Measurements from ENCODE around the gene KCNH3. TPM values are rescaled to one million over a fixed set of nuclear protein-coding genes. Genes with fewer than 3 reads are reported as not detected.

Gene KCNH3
- total and polyA plus RNA-seq, 2 experiments from 2014 or later: 0.21 to 0.52 TPM

DNA sequence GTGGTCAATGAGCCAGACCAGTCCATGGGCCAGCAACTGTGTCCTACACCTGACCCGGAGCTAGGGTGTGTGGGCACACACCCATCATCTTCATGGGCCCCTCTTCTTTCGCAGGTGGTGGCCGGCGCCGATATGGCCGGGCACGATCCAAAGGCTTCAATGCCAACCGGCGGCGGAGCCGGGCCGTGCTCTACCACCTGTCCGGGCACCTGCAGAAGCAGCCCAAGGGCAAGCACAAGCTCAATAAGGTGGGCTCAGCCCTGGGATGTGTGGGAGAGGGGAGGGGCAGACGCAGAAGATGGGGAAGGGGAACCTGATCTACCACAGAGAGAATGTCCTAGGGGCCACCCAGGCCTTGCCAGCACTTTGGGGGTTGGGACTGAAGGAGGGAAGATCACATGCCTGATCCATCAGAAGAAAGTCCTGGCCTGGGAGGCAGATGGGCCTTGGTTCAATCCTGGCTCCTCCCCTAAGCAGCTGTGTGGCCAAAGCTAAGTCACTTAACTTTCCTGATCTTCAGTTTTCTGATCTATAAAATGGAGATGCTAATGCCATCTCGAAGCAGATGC lies 3.8 kb downstream of the KCNH3 start (continued):
- TF ChIP-seq, protein P1, sequence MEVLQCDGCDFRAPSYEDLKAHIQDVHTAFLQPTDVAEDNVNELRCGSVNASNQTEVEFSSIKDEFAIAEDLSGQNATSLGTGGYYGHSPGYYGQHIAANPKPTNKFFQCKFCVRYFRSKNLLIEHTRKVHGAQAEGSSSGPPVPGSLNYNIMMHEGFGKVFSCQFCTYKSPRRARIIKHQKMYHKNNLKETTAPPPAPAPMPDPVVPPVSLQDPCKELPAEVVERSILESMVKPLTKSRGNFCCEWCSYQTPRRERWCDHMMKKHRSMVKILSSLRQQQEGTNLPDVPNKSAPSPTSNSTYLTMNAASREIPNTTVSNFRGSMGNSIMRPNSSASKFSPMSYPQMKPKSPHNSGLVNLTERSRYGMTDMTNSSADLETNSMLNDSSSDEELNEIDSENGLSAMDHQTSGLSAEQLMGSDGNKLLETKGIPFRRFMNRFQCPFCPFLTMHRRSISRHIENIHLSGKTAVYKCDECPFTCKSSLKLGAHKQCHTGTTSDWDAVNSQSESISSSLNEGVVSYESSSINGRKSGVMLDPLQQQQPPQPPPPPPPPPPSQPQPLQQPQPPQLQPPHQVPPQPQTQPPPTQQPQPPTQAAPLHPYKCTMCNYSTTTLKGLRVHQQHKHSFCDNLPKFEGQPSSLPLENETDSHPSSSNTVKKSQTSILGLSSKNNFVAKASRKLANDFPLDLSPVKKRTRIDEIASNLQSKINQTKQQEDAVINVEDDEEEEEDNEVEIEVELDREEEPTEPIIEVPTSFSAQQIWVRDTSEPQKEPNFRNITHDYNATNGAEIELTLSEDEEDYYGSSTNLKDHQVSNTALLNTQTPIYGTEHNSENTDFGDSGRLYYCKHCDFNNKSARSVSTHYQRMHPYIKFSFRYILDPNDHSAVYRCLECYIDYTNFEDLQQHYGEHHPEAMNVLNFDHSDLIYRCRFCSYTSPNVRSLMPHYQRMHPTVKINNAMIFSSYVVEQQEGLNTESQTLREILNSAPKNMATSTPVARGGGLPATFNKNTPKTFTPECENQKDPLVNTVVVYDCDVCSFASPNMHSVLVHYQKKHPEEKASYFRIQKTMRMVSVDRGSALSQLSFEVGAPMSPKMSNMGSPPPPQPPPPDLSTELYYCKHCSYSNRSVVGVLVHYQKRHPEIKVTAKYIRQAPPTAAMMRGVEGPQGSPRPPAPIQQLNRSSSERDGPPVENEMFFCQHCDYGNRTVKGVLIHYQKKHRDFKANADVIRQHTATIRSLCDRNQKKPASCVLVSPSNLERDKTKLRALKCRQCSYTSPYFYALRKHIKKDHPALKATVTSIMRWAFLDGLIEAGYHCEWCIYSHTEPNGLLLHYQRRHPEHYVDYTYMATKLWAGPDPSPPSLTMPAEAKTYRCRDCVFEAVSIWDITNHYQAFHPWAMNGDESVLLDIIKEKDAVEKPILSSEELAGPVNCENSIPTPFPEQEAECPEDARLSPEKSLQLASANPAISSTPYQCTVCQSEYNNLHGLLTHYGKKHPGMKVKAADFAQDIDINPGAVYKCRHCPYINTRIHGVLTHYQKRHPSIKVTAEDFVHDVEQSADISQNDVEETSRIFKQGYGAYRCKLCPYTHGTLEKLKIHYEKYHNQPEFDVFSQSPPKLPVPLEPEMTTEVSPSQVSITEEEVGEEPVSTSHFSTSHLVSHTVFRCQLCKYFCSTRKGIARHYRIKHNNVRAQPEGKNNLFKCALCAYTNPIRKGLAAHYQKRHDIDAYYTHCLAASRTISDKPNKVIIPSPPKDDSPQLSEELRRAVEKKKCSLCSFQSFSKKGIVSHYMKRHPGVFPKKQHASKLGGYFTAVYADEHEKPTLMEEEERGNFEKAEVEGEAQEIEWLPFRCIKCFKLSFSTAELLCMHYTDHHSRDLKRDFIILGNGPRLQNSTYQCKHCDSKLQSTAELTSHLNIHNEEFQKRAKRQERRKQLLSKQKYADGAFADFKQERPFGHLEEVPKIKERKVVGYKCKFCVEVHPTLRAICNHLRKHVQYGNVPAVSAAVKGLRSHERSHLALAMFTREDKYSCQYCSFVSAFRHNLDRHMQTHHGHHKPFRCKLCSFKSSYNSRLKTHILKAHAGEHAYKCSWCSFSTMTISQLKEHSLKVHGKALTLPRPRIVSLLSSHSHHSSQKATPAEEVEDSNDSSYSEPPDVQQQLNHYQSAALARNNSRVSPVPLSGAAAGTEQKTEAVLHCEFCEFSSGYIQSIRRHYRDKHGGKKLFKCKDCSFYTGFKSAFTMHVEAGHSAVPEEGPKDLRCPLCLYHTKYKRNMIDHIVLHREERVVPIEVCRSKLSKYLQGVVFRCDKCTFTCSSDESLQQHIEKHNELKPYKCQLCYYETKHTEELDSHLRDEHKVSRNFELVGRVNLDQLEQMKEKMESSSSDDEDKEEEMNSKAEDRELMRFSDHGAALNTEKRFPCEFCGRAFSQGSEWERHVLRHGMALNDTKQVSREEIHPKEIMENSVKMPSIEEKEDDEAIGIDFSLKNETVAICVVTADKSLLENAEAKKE (CRISPR knock-in tag; IDR thresholded peaks at IDR 0.05): no peak
- TF ChIP-seq EZH2phosphoT487 (IDR thresholded peaks at IDR 0.05; ENCODE audit: unreplicated experiment): no peak
- TF ChIP-seq, protein P2, sequence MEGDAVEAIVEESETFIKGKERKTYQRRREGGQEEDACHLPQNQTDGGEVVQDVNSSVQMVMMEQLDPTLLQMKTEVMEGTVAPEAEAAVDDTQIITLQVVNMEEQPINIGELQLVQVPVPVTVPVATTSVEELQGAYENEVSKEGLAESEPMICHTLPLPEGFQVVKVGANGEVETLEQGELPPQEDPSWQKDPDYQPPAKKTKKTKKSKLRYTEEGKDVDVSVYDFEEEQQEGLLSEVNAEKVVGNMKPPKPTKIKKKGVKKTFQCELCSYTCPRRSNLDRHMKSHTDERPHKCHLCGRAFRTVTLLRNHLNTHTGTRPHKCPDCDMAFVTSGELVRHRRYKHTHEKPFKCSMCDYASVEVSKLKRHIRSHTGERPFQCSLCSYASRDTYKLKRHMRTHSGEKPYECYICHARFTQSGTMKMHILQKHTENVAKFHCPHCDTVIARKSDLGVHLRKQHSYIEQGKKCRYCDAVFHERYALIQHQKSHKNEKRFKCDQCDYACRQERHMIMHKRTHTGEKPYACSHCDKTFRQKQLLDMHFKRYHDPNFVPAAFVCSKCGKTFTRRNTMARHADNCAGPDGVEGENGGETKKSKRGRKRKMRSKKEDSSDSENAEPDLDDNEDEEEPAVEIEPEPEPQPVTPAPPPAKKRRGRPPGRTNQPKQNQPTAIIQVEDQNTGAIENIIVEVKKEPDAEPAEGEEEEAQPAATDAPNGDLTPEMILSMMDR (conservative IDR thresholded peaks at IDR 0.05; ENCODE audit: low read depth in 2 of 2): no peak
- no peak for TF ChIP-seq STAT1 (IDR thresholded peaks at IDR 0.05; ENCODE audit: unreplicated experiment)
- no peak for TF ChIP-seq ZNF114 (CRISPR knock-in tag; IDR thresholded peaks at IDR 0.05)
- TF ChIP-seq, protein P3, sequence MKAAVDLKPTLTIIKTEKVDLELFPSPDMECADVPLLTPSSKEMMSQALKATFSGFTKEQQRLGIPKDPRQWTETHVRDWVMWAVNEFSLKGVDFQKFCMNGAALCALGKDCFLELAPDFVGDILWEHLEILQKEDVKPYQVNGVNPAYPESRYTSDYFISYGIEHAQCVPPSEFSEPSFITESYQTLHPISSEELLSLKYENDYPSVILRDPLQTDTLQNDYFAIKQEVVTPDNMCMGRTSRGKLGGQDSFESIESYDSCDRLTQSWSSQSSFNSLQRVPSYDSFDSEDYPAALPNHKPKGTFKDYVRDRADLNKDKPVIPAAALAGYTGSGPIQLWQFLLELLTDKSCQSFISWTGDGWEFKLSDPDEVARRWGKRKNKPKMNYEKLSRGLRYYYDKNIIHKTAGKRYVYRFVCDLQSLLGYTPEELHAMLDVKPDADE (IDR thresholded peaks at IDR 0.05): no peak

All from GM23338 (cell line).